ENCODE results near the gene SDK2.
"Not testable (repeated sequence)": the region's sequence is repeated elsewhere in the genome, so short reads cannot be mapped to it uniquely, and the experiment has no call there.

The SDK2 gene

DNA sequence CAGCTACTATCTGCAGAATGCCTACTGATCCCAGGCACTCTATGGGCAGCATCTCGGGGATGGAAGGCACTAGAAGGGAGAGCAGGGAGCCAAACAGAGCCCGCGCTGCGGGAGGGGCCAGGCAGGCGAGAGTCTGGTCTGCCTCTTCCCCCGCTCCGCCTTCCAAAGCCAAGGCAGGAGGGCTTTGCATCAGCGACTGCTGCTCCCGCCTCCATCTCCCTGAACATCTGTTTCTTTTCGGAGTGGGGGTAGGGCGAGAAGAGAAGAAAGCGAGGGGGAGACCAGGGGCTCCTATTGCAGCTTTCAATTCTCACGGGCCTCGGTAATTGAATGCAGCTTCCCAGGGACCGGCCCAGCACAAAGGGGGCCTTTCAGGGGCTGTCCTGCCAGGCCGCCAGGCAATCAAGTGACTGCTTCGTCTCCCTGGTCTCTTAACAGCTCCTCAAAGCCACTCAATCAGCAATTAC is 301.0 kb downstream of the SDK2 start:
- DNase-seq (ENCODE audit: low spot score): no peak

DNA sequence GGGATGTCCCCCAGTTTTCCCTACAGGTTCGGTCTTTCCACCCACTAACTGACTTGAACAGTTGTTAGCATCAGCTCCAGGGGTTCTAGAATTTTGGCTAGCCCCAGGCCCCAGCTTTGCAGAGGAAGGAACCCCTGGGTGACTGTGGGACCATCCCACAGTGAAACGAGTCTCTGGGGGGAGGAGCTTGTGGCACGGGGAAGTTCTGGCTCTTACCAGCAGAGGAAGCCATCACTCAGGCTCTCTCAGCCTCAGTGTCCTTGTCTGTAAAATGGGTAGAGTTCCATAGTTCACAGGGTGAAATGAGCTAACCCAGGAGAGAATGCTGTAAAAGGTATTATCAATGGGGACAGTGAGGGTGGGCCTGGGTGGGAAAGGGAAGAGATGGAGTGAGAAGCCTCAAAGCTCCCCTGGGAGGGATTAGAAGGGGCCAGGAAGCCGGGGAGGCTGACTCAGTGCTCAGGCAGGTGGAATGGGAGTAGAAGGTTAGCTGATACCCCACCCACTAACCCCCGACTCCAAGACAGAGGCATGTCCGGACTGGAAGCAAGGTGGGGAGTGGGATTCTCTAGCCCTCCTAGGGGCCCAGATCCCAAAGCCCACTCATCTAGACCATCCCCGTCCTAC is 301.6 kb downstream of the SDK2 start:
- DNase-seq (ENCODE audit: low spot score): no peak

DNA sequence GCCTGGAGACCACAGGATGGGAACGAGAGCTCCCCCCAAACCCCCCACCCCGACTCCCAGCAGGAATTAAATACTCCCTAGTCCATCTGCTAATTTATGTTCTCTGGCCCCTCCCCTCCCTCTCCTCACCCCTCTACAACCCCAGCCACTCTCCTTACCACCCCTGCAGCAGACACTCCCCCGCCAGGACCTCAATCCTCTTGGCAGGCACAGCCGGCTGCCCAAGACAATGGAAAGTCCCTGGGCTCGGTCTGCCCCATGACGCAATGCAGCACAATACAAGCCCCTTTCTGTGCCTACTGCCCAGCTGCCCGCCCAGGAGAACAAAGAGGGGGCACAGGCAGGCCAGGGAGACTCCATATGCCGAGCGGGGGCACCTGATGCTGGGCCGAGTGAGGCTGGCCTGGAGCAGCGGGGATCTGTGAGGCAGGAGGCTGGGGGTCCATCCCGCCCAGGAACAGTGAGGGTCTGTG is 302.2 kb downstream of the SDK2 start:
- DNase-seq (ENCODE audit: low spot score): no peak

DNA sequence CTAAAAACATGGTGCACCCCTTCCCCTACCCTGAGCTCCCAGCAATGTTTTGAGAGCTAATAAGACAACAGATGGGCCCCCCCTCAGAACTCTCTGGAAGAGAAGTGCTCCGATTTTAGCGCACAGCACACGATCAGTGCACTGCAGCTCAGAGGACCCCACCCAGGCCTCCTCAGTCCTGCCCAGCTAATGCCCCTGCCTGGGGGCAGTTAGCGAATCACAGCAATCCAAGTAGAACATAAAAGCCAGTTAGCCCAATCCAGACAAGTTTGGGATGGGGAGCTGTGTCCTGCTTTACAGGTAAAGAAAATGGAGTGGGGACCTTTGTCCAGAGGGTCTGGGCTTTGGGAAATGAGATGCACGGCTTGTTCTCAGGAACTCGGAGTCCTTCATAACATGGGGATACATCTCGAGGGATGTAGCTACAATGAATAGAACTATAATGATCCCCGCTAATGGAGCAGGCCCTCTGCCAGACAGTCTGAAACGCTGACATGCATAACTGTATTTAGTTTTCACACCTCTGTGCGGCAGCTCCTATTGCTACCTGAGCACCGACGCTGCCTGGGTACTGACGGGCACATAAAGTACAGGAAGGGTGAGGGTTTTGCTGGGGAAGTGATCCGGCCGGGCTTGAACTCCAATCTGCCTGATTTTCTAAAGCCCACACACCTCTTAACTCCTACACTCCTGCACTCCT is 302.7 kb downstream of the SDK2 start:
- no peak for DNase-seq (ENCODE audit: low spot score)

DNA sequence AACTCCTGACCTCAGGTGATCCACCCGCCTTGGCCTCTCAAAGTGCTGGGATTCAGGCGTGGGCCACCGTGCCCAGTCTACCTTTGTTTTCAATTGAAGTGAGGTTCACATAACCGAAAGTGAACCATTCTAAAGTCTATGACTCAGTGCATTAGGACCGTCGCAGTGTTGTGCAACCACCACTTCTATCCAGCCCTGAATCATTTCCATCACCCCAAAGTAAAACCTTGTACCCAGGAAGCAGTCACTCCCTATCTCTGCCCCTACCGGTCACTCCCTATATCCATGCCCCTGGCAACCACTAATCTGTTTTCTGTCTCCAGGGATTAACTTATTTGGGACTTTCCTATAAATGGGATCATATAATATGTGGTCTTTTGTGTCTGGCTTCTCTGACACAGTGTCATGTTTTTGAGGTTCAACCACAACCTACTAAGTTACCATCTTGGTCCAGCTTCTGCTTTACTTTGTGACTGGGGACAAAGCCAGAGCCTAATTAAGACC is 304.1 kb downstream of the SDK2 start:
- no peak for DNase-seq (ENCODE audit: low spot score)

DNA sequence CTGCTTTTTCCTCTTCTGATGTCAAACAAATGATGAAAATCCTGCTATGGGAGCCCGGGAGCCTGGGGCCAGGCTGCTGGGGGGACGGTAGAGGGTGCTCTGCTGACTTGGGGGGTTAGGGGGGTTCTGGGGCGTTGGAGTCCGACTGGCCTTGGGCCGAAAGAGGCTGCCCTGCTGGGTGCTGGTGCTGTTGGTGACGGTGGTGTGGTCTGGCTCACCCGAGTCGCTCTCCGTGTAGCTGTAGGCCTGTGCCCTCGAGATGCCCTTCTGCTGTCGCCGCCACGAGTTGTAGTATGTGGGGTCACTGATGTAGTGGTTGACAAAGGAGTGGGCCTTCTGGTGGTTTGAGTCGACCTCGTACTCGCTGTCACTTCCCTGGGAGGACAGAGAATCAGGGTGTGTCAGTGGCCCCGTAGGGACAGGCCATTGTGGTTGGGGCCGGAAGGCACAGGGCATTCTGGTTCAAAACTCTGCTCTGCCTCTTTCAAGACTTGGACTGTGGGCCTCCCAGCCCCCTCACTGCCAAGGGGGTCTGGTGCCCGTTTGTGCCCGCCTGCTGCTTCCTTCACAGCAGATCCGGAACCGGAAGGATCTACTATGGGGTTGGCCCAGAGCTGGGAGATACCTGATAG is 305.6 kb downstream of the SDK2 start:
- no peak for DNase-seq (ENCODE audit: low spot score)

DNA sequence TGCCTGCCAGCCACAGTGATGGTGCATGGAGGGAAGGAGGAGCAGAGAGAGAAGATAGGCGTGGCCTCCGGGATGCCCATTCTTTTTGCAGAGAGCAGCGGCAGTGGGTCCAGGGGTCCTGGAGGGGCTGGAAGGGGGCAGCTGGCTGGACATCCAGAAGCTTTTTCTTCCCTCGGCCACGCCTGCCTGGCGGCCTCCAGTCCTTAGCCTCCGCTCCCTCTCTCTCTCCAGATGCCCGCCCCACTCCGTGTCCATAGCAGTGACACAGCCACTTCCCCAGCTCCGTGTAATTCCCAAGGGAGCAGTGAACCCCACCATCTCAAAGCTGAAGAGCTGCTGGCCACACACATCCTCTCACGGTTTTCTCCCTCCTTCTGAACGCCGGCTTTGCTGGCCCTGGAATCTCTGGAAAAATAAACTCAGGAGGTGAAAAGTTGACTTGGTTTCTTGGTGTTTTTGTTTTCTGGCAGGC is 306.2 kb downstream of the SDK2 start:
- no peak for DNase-seq (ENCODE audit: low spot score)

DNA sequence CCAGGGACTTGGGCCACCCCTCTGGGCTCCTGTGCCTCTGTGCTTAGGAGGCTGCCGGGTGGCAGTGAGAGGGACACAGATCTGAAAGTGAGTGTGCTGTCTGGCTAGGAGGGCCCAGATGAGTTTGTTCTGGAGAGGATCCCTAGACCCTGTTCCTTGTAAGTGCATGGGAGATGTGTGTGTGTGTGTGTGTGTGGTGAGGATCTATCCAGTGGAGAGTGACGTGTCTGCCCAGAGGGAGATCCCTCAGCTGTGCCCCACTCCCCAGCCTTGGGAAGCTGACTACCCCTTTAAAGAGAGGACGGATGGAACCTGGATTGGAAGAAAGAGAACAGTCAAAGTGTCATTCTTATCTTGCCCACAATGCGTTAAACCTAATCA is 306.9 kb downstream of the SDK2 start:
- DNase-seq (ENCODE audit: low spot score): no peak

DNA sequence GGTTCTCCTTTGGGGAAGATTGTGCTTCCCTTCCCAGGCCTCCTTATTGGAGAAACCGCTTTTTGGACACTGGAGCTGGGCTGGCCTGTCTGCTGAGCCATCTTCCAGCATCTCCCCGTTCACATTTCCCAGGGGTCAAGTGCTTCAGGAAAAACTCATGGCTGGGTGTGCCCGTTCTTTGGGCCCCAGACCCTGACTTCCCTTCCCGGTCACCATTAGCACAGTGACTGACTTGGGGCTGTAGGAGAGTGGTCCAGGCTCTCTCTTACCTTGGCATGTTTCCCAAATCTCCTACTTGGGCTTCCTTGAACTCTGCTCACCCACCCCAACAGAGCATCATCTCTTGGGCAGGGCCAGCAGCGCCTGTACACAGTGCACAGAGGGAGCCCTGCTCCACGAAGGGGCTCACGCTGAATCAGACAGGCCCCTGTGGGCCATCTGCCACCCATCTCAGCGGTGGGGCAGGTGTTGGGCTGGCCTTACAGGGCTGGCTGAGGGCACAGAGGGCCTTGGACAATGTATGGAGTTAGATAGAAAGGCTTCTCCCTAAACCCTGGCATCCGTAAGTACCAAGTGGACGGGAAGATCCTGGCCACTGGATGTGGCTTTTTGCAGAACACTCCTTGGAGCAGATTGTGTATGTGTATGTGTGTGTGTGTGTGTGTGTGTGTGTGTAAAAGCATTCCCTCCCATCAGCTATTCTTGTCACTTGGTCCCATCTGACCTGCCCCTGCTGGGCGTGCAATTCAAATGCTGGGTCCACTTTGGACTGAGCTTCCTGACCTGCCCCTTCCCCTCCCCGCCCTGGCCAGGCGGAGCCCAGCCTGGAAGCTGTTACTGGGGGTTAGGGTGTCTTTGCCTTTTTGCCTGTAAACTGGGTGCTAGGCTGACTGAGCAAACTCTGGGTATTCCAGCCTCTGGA is 307.6 kb downstream of the SDK2 start:
- DNase-seq (ENCODE audit: low spot score): no peak

DNA sequence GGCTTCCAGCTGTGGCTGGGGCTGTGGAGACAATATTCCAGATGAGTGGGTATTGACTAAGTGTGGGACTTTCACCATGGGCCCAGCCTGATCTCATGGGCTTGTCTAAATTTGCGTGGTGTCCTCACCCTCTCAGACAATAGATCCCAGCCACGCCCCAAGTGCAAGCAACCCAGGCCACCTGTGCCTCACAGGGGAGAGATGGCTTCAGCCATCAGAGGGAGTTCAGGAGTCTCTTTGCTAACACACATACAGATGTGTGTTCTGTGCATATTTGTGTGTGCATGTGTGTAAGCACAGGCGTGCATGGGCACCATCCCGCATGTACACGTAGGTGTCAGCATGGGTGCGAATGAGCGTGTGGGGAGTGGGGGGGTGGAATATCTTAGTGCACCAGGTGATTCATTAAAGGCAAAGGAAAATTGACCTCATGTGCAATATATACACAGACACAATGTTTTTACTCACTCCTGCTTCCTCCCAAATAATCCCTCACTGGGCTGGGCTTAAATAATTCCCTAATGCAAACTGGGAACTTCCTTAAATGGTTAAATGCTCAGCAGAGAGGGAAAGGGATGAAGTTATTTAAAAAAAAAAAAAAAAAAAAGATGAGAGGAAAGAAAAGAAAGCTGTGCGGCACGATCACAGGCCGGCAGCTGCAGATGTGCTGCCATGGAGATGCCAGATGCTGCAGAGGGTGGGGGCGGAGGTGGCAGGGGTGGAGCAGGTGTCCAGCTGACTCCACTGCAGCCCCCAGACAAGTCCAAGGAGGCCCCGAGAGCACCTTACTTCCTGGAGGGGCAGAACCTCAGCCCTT is 308.4 kb downstream of the SDK2 start:
- no peak for DNase-seq (ENCODE audit: low spot score)

DNA sequence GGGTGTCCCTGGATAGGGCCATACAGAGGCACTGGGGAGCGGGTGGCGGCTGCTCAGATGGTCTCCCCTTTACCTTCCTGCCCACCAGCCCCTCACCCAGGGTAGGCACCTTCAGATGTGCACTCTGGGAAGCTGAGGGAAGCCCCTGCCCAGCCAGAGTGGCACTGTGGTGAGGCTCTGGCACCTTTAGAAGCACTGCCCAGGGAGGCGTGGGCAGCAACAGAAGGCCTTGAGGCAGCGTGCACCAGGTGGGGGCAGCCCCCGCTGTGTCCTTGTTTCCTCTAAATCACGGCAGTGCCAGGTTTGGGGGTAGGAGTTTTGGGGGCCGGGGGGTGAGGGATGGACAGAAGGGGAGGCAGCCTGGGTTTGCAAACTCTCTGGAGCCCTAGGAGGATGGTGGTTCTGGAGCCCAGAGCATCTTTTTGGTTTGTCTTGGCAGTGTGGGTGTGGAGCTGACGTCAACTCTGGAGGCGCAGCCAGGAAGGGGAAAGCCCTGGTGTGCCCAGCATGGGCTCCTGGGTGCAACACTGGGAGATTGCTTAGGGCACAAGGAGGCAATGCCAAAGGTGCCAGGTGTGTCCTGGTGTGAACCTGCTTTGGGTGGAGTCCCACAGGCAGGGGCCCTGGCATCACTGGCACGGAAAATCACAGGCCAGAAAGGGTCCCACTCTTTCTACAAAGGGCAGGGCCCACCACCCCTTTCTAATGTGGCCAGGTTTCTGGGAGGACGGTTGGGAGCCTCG is 309.3 kb downstream of the SDK2 start:
- DNase-seq (ENCODE audit: low spot score): no peak

DNA sequence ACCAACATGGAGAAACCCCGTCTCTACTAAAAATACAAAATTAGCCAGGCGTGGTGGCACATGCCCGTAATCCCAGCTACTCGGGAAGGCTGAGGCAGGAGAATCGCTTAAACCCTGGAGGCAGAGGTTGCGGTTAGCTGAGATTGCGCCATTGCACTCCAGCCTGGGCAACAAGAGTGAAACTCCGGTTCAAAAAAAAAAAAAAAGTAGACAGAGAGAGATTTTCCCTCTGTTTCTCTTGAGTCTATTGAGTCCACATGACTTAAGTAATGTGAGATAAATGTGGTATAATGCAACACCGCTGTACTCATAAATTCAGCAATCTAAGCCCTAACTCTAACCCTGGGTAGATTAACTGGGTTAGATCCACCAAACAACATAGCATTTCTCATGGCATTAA is 310.8 kb downstream of the SDK2 start:
- not testable (repeated sequence) for DNase-seq (ENCODE audit: low spot score)

DNA sequence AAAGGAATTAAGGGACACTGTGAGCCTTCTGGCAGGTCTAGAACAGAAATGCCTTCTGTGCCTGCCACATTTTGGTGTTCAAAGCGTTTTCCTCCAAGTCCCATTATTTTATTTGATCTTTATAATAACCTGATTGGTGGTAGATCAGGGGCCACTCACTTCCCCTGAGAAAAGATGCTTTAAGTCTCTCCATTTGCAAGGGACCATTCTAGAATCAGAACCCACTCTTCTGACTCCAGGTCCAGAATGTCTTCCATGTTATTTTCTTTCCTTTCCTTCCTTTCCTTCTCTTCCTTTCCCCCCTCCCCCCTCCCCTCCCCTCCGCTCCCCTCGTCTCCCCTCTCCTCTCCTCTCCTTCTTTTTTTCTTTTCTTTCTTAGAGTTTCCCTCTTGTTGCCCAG is 313.2 kb downstream of the SDK2 start:
- no peak for DNase-seq (ENCODE audit: low spot score)

DNA sequence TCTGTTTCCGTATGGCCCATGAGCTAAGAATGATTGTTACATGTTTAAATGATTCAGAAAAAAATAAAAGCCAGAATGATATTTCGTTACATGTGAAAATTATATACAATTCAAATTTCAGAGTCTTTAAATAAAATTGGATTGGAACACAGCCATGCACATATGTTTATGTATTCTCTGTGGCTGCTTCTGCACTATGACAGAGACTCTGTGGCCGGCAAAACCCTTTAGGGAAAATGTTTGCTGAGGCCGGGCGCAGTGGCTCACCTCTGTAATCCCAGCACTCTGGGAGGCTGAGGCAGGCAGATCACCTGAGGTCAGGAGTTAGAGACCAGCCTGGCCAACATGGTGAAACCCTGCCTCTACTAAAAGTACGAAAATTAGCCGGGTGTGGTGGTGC is 316.6 kb downstream of the SDK2 start:
- DNase-seq (ENCODE audit: low spot score): no peak

DNA sequence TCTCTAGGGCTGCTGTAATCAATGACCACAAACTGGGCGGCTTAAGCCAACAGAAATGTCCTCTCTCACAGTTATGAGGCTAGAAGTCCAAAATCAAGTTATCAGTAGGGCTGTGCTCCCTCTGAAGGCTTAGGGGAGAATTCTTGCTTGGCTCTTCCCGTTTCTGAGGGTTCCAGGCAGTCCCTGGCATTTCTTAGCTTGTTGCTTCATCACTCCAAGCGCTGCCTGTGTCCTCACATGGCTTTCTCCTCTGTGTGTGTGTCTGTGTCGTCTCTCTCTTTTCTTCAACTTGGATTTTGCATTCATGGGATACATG is 318.8 kb downstream of the SDK2 start:
- no peak for DNase-seq (ENCODE audit: low spot score)

DNA sequence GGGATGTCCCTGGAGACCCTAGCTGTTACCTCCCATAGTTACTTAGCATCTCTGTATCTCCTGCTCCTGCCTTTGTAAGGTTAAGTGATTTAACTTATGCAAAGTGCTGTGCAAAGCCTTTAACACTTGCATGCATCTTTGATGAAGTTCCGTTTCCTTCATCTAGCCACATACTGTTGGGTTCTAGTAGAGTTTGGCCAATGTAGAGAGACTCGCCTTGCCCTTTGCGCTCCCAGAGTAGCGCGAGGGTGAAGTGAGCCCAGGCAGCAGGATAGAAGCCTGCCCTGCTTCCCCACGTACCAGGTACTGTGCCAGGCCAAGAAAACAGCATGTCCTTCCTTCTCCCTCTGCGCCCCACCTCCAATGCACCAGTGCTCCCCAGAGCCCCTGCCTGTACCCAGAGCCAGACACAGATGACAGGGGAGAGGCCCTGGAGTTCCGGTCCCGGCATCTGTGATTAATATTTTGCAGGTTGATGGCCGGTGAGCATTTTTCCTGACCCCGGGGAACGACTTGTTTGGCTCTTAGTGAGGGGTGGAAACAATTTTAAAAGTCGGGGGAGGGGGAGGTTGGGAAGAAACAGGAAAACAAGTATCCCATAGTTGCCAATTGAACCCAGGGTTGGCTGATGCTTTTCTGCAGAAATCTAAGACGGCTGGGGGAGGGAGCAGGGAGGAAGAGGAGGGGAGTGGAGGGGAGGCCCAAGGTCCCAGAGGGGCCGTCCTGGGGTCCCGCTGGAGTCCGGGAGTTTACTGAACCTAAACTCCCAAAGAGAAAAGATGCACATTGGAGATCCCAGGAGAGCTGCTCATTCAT is 319.3 kb downstream of the SDK2 start:
- DNase-seq (ENCODE audit: low spot score): no peak

DNA sequence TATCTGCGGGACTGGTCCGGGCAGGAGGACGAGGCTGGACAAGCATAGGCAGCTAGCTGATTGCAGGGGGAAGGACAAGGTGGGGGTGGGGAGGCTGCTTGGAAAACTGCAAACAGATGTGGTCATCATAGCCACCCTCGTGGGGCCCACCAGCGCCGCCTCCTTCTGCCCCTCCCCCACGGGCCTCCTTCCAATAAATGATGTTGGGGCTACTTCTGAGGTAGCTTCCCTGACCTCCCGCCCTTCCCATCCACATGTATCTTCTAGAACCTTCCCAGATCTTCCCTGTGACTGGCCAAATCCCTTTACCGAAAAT is 320.1 kb downstream of the SDK2 start:
- no peak for DNase-seq (ENCODE audit: low spot score)

DNA sequence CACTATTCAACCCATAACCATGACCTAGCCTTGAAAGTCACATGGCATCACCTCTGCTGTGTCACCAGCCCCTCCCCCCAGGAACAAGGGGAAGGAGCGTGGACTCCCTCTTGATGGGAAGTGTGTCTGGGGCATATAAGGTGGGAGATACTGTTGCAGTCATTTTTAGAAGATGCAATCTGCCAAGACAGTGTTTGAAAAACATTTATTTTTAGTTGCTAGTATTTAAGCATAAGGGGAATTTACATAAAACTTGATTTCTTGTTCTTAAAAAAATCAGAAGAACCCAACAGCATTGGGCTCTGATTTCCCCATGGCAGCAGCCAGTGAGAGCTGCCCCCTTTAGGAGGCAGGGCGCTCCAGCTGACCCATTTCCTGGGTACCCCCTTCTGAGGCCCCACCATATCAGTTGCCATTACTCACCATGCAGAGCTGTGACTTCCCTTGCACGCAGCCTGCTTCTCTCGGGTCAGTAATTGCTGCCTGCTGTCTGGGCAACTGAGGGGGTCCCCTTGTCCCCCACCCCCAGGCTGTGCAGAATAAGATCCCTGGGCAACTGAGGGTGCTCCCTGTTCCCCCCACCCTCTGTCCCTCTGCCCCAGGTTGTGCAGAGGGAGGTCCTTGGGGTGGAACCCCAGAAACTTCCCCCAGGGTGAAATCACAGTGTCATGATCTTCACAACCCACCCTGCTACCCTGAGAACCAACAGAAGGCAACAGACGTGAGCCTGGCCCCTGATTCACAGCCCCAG is 320.7 kb downstream of the SDK2 start:
- no peak for DNase-seq (ENCODE audit: low spot score)

DNA sequence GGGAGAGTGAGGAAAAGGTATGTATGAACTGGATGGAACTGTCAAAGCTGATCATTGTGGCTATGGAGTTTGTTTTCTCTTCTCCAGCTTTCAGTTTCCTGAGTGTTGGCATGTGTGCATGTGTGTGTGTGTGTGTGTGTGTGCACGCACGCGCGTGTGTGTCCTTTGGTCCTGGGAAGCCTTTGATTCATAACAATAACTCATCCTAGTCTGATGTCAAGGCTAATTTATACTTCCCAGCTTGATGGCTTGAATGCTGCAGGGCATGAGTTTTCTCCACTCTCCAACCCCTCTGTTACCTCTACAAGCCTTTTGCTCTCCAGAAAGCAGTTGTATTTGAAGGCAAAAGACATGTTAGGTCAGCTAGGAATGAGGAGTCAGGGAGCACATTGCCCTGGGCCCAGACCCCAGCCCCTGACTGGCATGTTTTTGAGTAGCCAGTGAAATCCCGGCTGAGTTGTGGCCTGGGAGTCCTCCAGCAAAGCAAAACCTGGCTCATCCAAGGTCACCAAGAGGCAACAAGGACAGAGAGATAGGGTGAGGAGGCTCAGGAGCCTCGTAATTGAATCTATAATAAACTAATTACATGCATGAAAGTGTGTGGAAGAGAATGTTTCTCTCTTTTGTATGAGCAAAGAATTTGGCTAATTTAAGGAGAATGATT is 323.5 kb downstream of the SDK2 start:
- no peak for DNase-seq (ENCODE audit: low spot score)
